GM19455 (cell line): ENCODE data around the gene CYB561.

Source experiments
- ATAC-seq: cut with Tn5 transposase; IDR thresholded peaks from one replicate; pipeline ENCODE4 v1.9.1; 2021; ENCODE audit not compliant: unreplicated experiment

Gene CYB561

DNA sequence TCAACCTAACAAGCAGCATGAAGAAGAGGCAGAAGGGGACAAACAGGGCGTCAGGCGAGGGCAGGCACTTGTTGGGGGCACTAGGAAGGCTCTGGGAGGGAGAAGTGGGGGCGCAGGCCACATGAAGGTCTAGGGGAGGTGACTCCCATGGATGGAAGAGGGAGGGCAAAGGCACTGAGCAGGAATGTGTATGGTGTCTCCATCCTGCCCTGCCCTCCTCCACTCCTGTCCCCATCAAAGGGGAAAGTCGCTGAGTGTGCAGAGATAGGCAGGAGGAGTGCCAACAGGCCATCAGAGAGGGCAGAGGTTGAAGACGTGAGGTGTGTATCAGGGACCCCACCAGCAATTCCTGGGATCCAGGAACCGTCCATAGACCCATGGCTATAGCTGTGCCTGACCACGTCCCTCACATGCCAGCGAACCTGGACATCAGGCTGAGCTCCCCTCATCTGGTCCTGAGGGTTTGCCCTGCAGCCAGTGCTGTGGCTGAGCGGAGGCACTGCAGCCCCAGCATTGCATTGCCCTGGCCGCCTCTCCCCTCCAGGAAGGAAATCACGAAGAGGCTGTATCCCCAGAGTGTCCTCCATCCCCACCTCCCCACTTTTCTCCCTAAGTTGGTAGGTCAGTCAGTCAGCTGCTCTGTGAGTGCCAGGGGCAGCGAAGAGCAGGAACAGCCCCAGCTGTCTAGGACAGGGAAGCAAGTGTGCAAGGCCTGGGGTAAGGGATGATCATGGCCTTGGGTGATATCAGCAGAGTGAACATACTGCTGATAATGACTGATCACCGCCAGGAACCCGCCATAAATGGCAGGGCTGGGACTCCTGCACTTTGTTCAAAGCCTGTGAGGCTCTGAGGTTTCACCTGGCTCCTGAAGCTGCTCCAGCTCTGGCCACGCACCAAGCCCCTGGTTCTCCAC, 6.2 kb upstream of the CYB561 start:
- ATAC-seq, result no peak

DNA sequence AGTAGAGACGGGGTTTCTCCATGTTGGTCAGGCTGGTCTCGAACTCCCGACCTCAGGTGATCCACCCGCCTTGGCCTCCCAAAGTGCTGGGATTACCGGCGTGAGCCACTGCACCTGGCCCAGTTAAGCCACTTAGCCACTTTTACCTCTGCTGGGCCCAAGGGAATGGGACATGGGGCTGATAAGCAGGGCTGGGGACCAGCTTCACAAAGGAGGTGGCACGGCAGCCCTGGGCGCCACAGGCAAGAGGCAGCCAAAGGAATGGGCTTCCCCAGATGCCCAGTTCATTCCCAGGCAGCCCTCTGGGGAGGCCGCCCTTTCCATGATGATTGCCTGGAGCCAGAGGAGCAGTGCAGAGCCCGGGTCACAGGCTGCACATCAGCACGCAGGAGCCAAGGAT, 5.0 kb upstream of the CYB561 start:
- ATAC-seq, result no peak

DNA sequence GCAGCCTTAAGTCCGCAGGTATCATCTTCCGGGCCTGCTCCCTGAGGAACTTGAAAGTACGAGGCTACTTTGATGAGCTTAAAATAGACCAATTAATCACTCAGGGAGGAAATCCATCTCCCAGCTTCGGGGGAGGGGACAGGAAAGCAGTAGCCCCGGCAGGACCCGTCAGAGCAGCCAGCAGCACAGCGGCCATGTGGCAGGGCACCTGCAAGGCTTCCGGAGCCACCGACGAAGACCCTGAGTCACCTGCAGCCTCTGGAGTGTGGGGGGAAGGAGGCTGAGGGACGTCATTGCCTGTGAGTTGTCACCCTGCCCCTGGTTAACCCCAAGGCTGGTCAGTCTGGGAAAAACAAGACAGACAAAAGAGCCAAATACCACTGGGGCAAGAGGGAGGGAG, 4.4 kb upstream of the CYB561 start:
- ATAC-seq, result no peak

DNA sequence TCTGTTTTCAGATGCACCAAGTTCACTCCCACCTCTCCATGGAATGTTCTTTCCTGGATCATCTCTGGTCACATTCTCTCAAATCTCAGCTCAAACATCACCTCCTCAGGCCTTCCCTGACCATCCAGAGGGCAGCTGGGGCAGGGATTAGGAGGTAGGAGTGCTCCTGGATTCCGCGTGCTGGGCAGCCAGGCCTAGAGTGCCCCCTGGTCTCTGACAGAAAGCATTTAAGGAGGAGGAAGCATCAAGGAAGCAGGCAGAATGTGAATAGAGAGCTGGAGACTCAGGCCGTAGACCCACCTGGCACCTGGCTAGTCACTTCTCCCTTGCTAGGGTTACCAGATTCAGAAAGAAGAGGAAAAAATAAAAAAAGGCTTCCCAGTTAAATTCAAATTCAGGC, 2.5 kb upstream of the CYB561 start:
- ATAC-seq, result no peak

DNA sequence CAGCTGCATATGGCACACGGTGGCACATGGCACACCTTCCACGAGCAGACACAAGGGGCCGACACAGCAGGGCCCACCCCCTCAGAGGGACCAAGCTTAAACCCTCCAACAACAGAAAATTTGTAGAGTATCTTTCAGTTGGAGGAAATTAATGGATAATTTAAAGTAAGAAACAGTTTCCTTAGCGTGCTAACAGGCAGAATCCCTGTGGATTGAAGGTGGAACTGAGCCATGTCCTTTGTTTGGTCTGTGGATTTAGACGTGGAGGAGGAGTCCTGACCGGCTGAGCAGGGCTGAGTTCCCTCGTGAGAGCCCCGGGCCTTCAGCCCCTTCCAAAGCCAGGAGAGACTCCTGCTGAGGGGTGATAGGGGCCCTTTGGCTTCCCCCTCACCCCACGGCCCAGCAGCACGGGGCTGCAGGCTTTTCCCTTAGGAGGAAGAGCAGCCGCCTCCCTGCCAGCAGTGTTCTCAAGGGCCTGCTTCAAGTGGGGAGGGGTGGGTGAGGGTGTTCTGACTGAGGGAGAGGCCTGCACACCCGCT, 1.4 kb upstream of the CYB561 start:
- no peak for ATAC-seq

DNA sequence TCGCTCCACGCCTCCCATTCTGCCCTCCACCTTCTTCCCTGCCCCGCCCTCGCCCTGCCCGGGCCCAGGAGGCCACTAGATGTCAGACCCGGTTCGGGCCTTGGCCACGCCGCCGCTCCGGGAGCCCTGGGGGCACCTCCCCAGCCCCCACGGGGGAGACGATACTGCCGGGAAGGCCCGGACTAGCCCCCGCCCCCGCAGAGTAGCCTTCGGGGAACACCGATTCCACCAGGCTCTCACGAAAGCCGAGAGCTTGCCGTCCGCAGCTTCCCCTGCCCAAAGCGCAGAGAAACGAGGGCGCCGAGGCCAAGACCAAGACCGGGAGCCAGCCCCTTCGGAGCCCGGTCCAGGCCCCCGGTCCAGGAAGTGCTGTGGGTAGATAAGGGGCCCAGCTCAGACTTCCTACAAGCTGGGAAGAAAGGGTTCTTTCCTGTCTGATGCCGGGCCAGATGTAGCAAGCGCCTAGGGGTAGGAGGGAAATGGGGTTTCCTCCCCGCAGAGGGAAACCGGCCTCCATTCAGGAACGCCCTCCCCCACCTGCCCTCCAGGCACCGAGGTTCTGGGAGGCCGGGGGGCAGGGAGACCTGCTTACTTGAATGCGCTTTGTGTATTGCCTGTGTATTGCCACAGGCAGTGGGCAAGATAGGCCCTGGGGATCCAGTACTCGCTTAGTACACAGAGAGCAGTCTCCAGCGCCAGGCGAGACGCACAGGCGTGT, 806 bp upstream of the CYB561 start:
- peak; percentile 26 for ATAC-seq

DNA sequence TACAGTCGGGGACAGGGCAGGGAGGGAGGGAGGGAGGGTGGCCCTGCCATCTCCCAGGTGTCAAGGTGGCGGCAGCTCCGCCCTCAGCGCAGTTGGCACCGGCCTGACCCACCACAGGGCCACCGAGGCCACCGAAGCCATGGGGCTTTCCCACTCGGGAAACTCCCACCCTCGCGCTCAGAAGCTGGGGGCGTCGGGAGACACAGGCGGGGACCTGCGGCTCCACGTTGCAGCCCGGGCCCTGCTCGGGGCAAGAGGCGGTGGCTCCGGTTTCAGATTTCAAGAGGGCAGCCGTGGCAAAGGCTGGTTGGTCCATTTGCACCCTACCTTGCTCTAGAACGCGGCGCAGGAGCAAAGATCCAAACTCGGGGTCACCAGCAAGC, 544 bp downstream of the CYB561 start:
- no peak for ATAC-seq

DNA sequence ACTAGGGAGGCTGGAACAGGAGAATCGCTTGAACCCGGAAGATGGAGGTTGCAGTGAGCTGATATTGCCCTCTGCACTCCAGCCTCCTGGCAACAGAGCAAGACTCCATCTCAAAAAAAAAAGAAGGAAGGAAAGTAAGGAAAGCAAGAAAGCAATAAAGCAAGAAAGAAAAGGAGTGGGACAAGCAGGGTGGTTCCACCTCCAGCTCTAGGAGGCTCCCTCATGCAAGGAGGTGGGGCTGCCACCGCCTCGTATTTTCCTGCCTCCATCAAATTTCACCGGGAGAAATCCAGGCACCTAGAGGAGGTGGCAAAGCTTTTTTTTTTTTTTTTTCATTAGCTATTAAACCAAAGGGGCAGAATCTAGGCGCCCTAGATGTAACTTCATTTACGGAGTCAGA, 1.0 kb downstream of the CYB561 start:
- ATAC-seq, result no peak

DNA sequence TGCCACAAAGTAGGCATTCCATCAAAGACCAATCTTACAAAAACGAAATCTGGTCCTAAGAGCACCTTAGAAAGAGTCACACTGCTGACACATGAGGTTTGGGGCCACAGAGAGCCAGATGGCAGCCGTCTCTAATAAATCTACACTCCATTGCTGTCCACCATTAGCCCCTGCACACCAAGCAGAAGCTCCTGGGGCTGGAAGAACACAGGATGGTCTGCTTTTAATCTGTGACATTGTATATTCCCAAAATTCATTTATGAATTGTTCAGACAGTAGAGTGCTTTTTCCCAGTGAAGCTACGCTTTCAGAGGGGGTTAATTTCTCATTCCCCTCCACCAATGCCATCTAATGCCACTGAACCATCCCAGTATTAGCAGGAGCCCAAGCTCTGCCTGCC, 1.6 kb downstream of the CYB561 start:
- no peak for ATAC-seq

DNA sequence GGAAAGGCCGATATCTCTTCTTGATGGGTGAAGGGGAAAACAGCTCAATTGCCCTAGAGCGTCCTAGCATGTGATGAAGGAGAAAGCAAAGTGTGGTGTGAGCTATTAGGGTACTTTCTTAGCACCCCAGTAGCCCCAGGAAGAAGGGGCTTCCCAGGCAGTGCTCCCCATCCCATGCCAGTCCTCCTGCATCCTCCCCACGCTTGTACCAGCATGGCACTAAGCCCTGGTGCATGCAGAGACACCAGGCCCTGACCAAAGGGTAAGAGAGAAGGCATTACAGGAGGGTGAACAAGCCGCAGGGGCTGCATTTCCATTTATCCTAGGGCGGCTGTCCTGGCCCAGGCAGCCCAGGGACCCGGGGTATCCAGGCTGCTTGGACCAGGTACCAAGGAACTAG, 3.1 kb downstream of the CYB561 start:
- no peak for ATAC-seq

DNA sequence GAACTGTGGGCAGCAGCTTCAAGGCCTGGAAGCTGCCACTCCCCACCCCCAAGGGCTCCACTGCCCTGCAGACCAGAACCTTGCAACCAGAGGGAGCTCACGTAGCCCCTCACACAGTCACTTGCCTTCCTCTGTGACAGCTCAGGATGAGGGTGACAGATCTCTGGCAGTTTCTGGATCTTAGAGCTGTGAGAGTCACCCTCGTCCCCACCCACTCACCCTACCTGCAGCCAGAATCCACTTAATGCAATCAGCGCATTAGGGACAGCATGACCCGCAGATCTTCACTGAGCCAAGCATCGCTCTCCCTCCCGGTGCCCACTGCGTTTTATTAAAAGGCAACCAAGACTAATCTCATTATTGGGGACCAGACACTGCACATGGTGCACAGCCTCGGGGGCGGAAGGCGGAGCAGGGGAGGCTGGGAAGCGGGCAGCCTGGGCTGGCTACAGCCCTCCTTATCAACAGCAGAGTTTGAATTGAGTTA, 3.5 kb downstream of the CYB561 start:
- no peak for ATAC-seq

DNA sequence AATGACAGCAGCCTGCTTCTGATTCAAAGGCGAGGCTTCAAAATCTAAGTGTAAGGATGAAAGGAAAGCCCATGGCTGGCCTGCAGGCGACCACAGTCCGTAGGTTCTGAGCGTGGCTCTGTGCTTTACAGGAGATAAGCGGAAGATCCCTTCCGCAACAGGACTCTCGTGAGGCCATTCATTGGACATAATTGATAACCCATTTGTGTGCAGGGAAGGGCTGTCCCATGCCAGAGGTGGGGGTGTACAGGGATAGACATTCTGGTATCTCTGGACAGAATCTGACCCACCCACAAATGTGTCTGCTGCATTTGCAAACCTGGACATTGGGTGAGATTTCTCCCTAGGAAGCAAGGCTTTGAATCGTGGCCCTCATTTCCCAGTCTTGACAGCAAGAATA, 4.0 kb downstream of the CYB561 start:
- ATAC-seq, result no peak

DNA sequence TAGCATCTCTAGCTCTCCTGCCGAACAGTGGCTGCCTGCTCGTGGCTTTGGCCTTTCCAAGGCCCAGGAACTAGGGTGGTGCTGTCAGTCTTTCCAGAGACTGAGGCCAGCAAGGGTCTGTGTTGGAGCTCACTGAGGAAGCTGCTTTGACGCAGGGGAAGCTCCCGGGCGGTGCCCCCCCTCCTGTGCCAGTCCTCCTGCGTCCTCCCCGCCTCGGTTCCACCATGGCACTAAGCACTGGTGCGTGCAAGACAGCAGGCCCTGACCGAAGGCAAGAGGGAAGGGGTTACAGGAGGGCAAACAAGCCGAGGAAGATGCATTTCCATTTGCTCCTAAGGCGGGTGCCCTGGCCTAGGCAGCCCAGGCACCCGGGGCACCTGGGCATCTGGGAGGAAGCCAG, 4.5 kb downstream of the CYB561 start:
- no peak for ATAC-seq

DNA sequence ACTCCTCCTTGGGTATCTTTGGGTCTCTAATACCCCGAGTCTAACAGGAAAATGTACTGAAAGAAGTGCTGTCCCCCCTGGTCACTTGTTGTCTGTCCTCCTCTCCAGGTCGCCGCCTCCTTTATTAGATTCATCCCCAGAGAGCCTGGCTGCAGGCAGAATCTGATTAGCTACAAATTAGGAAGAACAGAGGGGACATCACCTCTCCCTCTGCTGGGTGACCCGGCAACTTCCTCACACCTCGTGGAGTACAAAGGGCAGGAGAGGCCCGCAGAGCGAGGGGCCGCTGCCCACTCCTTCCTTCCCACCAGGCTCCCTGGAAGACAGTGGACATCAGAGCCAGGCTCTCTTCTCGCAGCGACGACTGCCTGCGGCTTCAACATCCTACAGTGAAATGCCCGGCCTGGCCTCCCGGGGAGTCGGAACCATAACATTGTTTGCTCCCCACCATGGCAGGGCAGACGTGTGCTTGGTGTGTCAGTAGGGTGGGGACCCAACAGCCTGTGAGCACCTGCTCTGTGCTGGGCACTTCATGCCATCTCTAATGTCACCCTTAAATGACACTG, 5.3 kb downstream of the CYB561 start:
- no peak for ATAC-seq

DNA sequence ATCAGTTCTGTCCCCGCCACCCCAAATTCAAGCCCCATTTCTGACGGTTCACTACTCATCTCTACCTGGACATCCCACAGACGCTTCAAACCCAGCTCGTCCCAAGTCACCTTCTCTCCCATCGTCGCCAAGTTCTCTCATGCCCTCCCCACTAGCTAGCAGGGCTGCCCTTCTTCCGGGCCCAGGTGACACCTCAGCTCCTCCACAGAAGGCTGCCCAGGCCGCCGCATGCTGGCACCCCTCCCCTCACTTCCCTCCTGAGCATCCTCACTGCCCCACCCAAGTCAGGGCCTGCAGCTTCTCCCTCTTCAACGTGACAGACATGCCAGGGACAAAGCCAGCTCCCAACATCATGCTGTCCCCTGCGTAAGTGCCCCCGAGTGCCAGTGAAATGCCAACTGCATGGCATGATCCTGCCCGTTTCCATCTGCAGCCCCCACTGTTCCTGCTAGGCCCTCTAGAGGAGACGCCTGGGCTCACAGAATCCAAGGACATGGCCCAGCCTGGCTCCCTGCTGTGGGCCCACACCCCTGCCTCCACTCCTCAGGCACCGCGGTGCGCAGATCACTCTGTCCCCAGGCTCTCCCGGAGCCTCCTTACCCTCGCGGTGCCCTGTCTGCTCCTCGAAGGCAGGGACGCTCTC, 5.9 kb downstream of the CYB561 start:
- ATAC-seq, result no peak

DNA sequence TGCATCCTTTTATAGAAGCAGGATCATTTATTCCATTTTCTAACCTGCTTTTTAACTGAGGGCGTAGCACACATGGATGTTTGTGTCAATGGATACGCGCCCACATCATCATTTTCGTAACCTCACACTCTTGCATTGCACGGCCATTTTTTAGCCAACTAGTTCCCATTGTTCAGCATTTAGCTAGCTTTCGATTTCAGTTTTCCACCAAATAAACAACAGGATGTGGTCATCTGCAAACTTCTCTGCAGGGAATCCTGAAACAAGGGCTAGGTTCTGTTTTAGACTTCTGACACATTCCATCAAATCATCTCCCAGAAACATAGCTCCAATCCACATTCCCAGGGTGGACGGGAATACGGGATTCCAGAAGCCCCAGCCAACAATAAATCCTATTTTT, 6.4 kb downstream of the CYB561 start:
- ATAC-seq, result no peak

DNA sequence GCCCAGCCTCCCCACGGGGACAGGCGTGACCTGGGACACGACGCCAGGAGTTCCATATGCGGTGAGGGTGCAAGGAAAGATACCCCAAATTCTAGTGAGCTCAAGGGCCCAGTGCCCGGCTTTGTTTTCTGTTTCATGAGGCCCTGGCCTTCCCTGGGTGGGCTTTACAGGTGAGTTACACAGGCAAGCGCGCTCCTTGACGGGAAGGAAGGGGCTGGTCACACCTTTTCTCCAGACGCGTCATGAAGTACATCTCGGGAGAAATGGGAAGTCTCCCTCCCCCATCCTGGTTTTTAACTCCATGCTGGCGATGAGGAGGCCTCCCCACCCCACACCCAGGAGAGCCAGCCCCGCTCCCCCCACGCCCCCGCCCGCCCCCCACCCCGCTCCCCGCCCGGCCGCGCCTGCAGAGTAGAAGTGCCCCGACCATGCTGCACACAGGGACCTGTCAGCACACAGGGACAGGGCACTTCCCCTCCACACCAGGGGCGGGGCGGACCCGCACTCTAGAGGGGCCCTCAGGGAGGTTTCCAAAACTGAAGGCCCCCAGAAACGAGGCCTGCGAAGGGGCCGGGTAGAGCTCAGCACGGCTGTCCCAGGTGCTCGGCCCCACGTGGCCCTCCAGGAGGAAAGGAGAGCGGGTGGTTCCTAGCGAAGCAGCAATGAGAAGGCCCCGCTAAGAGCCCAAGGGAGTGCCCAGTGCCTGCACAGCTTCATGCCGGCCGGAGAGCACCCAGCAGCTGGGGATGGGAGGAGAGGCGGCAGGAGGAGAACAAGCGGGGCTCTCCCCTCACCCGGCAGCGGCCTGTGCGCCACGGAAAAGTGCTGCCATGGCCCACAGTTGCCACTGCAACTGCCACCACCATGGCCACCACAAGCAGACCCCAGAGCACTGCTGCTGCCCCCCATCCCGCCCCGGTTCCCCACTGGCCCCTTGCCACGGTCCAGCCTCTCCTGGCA, 7.7 kb downstream of the CYB561 start:
- ATAC-seq, result no peak

DNA sequence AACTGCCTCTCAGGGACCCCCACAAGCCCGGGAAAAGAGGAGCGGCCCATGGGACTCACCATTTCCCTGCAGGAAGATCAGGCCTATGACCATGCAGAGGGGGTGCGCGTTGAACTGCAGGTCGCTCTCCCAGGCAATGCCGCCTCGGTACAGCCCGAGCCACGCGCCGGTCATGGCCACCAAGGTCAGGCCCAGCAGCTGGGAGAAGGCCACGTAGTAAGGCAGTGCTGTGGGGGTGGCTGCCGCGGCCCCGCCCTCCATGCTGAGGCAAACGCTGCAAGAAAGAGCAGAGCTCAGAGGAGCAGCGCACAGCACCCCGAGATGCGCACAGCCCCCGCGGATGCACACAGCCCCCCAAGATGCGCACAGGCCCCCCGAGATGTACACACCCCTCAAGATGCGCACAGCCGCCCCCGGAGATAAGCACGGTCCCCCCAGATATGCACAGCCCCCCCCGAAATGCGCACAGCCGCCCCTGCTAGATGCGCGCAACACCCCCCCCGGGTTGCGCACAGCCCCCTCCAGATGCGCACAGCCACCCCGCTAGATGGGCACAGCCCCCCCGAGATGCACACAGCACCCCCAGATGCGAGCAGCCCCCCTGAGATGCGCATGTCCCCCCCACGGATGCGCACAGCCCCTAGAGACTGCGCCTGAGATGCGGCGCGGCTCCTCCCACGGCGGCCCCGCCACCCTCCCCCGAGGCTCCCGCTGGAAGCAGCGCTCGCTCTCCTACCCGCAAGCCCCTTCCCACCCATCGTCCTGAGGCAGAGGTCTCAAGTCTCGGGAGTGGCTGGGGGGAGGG, 8.6 kb downstream of the CYB561 start:
- no peak for ATAC-seq

DNA sequence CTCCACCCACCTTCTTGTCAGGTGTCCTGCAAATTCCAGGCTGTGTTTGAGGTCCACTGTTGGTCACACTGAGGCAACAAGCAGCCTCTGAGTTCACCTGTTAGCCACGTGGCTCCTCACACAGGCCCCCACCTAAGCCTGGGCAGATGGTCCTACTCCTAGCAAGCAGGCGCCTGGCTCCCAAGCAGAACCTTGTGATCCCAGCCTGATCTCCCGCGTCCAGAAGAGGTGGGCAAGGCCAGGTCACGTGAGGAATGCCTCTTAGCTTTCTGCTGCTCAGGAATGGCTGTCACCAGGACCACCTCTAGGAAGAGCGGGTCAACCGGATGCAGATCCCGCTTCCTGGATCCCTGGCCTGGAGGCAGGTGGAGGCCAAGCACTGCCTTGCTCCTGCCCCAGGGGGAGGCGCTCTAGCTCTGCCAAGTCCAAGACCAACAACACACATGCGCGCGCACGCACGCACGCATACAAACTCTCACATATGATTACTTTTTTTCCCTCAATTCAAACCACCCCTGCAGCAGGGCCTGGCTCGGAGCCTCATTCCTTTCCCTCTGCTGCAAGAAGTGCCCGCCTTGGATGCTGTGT, 9.5 kb downstream of the CYB561 start:
- ATAC-seq, result no peak
